OCI-LY1 (cell line): ENCODE data around the gene HOMEZ.
"Not testable (repeated sequence)": the region's sequence is repeated elsewhere in the genome, so short reads cannot be mapped to it uniquely, and the experiment has no call there.

ENCODE experiments used
- H2AFZ ChIP-seq: fragments of 200-600 bp; sonication (generic), shearing (Covaris generic); 2 replicates; pipeline ENCODE4 v1.6.0; 2014; ENCODE audit warnings: antibody characterized with exemption, mild to moderate bottlenecking, low read length
- H3F3A ChIP-seq: fragments of 200-600 bp; sonication (generic), shearing (Covaris generic); 2 replicates; pipeline ENCODE4 v1.6.0; 2014; ENCODE audit warnings: mild to moderate bottlenecking, antibody characterized with exemption, low read length, moderate library complexity; ENCODE audit not compliant: insufficient read depth
- H3K27ac ChIP-seq: fragments of 200-600 bp; sonication (generic); 2 replicates; pipeline ENCODE4 v1.5.1; 2014; ENCODE audit warnings: low read length, mixed run types, mild to moderate bottlenecking, low read depth; ENCODE audit not compliant: poor library complexity, severe bottlenecking
- H3K27me3 ChIP-seq: fragments of 200-600 bp; sonication (generic); 2 replicates; pipeline ENCODE4 v1.6.0; 2014; ENCODE audit warnings: antibody characterized with exemption, mild to moderate bottlenecking, low read length, moderate library complexity; ENCODE audit not compliant: insufficient read depth
- H3K36me3 ChIP-seq: fragments of 200-600 bp; sonication (generic); 2 replicates; pipeline ENCODE4 v1.6.1; 2014; ENCODE audit warnings: mild to moderate bottlenecking, antibody characterized with exemption, low read length, moderate library complexity, mixed read lengths; ENCODE audit not compliant: insufficient read depth
- H3K4me1 ChIP-seq: fragments of 200-600 bp; sonication (generic); 2 replicates; pipeline ENCODE4 v1.5.1; 2014; ENCODE audit warnings: mild to moderate bottlenecking, low read length, moderate library complexity; ENCODE audit not compliant: insufficient read depth, severe bottlenecking
- H3K4me2 ChIP-seq: fragments of 200-600 bp; sonication (generic), shearing (Covaris generic); 2 replicates; pipeline ENCODE4 v1.6.1; 2014; ENCODE audit warnings: low read length
- H3K4me3 ChIP-seq: fragments of 200-600 bp; sonication (generic); 2 replicates; pipeline ENCODE4 v1.5.1; 2014; ENCODE audit warnings: low read length, low read depth, mild to moderate bottlenecking, mixed read lengths; ENCODE audit not compliant: poor library complexity, severe bottlenecking
- H3K79me2 ChIP-seq: fragments of 200-600 bp; shearing (Covaris generic); 2 replicates; pipeline ENCODE4 v1.6.1; 2016; ENCODE audit warnings: mixed run types, low read length, mixed read lengths; ENCODE audit not compliant: insufficient read depth
- H3K9ac ChIP-seq: fragments of 200-600 bp; sonication (generic), shearing (Covaris generic); 2 replicates; pipeline ENCODE4 v1.6.1; 2014; ENCODE audit warnings: mild to moderate bottlenecking, low read length, mixed read lengths
- H3K9me2 ChIP-seq: fragments of 200-600 bp; sonication (generic), shearing (Covaris generic); 2 replicates; pipeline ENCODE4 v1.6.1; 2014; ENCODE audit warnings: low read depth, mild to moderate bottlenecking, low read length, mixed read lengths
- H3K9me3 ChIP-seq: fragments of 200-600 bp; shearing (Covaris generic); 2 replicates; pipeline ENCODE4 v1.6.1; 2014; ENCODE audit warnings: low read length, mixed read lengths
- H4K20me1 ChIP-seq: fragments of 200-600 bp; sonication (generic), shearing (Covaris generic); 2 replicates; pipeline ENCODE4 v1.6.0; 2016; ENCODE audit warnings: mild to moderate bottlenecking, low read length; ENCODE audit not compliant: insufficient read depth
- EZH2 ChIP-seq: fragments of 200-600 bp; sonication (generic), shearing (Covaris generic); IDR thresholded peaks from 2 replicates; pipeline ENCODE4 v1.8.0; 2017; ENCODE audit warnings: borderline replicate concordance, mixed run types, mild to moderate bottlenecking, antibody characterized with exemption, low read length, moderate library complexity, mixed read lengths
- TF ChIP-seq, protein P1 (sequence below): fragments of 200-600 bp; sonication (generic), shearing (Covaris generic); IDR thresholded peaks from 2 replicates; pipeline ENCODE4 v1.5.1; 2017; ENCODE audit warnings: mild to moderate bottlenecking, antibody characterized with exemption, low read length, moderate library complexity, mixed read lengths

The HOMEZ gene

DNA sequence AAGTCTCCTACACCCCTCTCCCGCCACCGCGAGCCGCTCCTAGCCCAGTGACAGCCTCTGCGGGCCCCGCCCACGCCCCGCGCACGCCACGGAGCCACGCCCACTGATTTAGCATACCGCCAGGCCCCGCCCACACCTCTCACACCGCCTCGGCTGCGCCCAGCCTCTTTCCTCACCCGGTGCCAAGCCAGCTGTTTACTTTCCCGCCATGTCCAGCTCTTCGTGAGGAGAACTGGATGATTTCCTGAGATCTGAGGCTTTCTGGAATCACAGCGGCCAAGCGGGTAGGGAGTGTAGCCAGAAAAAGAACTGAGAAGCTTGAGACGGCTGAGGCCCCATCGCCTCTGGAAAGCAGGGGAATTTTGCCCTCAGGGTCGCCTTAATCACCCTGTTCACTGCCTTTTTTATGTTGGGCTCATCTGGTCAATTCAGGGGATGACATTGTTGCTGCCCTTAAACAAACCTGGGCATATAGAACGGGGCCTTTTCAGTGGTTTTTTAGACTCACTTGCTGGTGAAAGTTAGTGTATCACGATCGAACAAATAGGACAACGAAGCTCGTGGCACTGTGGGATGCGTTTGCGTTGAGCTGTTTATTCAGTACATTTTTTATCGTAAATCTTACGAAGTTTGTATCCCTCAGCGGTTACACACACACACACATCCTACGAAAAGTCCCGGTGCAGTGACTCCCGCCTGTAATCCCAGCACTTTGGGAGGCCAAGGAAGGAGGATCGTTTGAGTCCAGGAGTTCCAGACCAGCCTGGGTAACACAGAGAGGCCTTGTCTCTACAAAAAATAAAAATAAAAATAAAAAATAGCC is 47.9 kb downstream of the HOMEZ start, which contains the start of gene RNF212B:
RNF212B (plus strand) TSS at position 165 of the 823 bp plus-strand sequence. CDS start 2,410 bp downstream, outside the sequence.
- Histone ChIP-seq H3K9me3 (no peaks in the 10 kb centered on the region), H3K4me1 (no peaks in the 10 kb centered on the region), H3K9me2 (no peaks in the 10 kb centered on the region), H3K4me2 (no peak within 1 kb of the TSS), H3K79me2 (no peaks in the 10 kb centered on the region), H3F3A (no peaks in the 10 kb centered on the region), H3K27me3 (no peaks in the 10 kb centered on the region), H2AFZ (no peak within 1 kb of the TSS), H4K20me1 (no peaks in the 10 kb centered on the region), H3K36me3 (no peaks in the 10 kb centered on the region), H3K4me3 (no peak within 1 kb of the TSS), H3K9ac (no peak within 1 kb of the TSS), H3K27ac (no peak within 1 kb of the TSS)
- no peak for TF ChIP-seq EZH2
- TF ChIP-seq, protein P1, sequence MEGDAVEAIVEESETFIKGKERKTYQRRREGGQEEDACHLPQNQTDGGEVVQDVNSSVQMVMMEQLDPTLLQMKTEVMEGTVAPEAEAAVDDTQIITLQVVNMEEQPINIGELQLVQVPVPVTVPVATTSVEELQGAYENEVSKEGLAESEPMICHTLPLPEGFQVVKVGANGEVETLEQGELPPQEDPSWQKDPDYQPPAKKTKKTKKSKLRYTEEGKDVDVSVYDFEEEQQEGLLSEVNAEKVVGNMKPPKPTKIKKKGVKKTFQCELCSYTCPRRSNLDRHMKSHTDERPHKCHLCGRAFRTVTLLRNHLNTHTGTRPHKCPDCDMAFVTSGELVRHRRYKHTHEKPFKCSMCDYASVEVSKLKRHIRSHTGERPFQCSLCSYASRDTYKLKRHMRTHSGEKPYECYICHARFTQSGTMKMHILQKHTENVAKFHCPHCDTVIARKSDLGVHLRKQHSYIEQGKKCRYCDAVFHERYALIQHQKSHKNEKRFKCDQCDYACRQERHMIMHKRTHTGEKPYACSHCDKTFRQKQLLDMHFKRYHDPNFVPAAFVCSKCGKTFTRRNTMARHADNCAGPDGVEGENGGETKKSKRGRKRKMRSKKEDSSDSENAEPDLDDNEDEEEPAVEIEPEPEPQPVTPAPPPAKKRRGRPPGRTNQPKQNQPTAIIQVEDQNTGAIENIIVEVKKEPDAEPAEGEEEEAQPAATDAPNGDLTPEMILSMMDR, result no peak

- H2AFZ ChIP-seq, result not testable (repeated sequence)
These were observed 53.6 kb downstream of the HOMEZ start for GRCh38 chr14:23232241-23232808.

DNA sequence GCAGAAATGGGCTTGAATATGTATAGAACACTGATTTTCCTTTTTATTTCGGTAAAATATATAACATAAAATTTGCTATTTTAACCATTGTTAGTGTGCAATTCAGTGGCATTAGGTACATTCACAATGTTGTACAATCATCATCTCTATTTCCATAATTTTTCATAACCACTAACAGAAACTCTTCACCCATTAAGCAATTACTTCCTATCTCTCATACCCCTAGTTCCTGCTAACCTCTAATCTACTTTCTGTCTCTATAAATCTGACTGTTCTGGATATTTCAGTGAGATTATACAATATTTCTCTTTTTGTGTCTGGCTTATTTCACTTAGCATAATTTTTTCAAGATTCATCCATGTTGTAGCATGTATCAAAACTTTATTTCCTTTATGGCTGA is 57.1 kb downstream of the HOMEZ start:
- Histone ChIP-seq H2AFZ (no peak overlapping the region), H3K27ac (no peak overlapping the region), H3K4me2 (no peak overlapping the region), H4K20me1 (no peaks in the 10 kb centered on the region), H3K27me3 (no peaks in the 10 kb centered on the region), H3K4me3 (no peak overlapping the region), H3K36me3 (no peaks in the 10 kb centered on the region), H3K9me3 (0 out of 2 replicates have a peak, but pooled peaks cover 3% of the 10 kb centered on the region), H3F3A (no peaks in the 10 kb centered on the region), H3K9me2 (no peaks in the 10 kb centered on the region), H3K9ac (no peak overlapping the region), H3K79me2 (no peaks in the 10 kb centered on the region), H3K4me1 (no peaks in the 10 kb centered on the region)
- TF ChIP-seq, protein P1, result no peak
- no peak for TF ChIP-seq EZH2

More at GRCh38 chr14:23232241-23232808, 53.6 kb downstream of the HOMEZ start:
- H3K79me2 ChIP-seq, H3K36me3 ChIP-seq, H3K4me1 ChIP-seq, H3K9ac ChIP-seq, H3F3A ChIP-seq, H3K9me3 ChIP-seq, H3K4me2 ChIP-seq, H4K20me1 ChIP-seq, H3K27ac ChIP-seq, H3K9me2 ChIP-seq, H3K4me3 ChIP-seq, H3K27me3 ChIP-seq: not testable (repeated sequence)
